ENCODE results near the gene MUC2. TPM values are rescaled to one million over a fixed set of nuclear protein-coding genes. Genes with fewer than 3 reads are reported as not detected.

Gene MUC2
- total and polyA plus RNA-seq, 10 of the 15 experiments (the other 5 are each of a cell fraction or from before 2014, with no cell fraction given), result 0.23 TPM; not detected in 9

DNA sequence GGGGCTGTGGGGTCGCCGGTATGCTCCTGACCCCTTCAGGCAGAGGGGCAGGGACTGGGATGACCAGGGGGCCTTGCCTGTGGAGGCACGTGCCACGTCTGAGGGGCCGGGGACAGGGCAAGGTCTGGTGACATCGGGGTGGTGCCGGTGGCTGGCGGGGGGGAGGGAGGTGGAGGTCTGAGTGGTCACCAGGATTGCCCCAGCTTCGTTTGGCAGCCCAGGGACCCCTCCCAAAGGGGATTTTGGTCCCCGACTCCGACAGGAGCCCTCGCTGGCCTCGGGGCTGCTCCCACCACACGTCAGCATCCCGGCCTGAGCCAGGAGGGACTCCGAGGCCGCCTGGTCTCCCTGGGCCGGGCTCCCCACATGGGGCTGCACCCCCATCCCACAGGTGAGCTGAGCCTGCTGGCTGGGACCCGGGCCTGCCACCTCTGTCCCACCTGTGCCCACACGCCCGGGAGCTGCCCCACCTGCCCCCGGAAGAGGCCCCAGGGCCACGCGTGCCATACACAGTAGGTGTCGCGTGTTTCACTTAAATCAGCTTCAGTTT lies 37.1 kb upstream of the MUC2 start (continued):
- no peak for TF ChIP-seq BCL11A (IDR thresholded peaks at IDR 0.05; ENCODE audit: low read depth, low read length)

DNA sequence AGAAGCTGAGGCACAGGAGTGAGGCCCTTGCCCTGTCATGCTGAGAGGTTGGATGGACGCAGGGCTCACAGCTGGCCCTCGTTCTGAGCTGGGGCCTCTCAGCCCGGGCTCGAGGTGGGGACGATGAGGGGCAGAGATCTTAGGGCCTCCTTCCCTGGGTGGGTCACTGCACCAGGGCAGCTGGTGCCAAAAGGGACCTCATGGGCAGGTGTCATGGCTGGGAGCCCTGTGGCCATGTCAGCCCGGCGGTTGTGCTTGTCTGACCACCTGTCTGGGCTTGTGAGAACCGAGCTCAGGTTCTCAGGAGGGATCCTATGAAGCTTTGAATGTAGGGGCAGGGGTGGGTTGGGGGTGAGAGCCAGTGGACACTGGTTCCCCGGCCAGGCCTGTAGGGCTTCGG lies 36.3 kb upstream of the MUC2 start:
- ChIA-PET POLR2A (no interaction called here), SMC1A (ENCODE audit: uncharacterized antibody, unreplicated experiment) (no interaction called here), RAD21 (ENCODE audit: unreplicated experiment) (no interaction called here), CTCF (no interaction called here)
- Histone ChIP-seq H3K79me2 (ENCODE audit: control insufficient read depth, insufficient read depth, low read length) (no peaks in the 10 kb centered on the region), H3K27me3 (replicated peaks in 1 of 2; ENCODE audit: control insufficient read depth in 2 of 2, insufficient read depth in 2 of 2, low read length in 1 of 2) (no peaks in the 10 kb centered on the region), H4K20me1 (ENCODE audit: control insufficient read depth, insufficient read depth) (no peaks in the 10 kb centered on the region), H3K36me3 (ENCODE audit: control insufficient read depth in 2 of 2, insufficient read depth in 2 of 2, low read length in 1 of 2) (no peaks in the 10 kb centered on the region), H3K9ac (ENCODE audit: control insufficient read depth, insufficient read depth, low read length) (no peak overlapping the region), H3K4me2 (ENCODE audit: control insufficient read depth, insufficient read depth) (no peak overlapping the region), H3K27ac (ENCODE audit: control insufficient read depth, insufficient read depth) (no peak overlapping the region), H3K4me1 (ENCODE audit: control insufficient read depth, insufficient read depth, low read length) (no peaks in the 10 kb centered on the region), H2AFZ (ENCODE audit: control insufficient read depth, low read depth, low read length) (no peak overlapping the region), H3K4me3 (no peak overlapping the region), H3K9me3 (replicated peaks; ENCODE audit: control insufficient read depth, insufficient read depth, low read length) (no peaks in the 10 kb centered on the region)
- ATAC-seq, result no peak
- BruUV-seq (replicated peaks), result no TSS peak
- intact Hi-C loops (cut with micrococcal nuclease; ENCODE audit: unreplicated experiment) (no loop called here), in situ Hi-C loops (cut with MboI) (no loop called here)
- no peak for DNase-seq (ENCODE audit: low read depth, low spot score)
- no peak for FAIRE-seq
- WGBS (ENCODE audit: insufficient coverage, insufficient replicate concordance, low lambda C conversion rate, missing lambda C conversion rate), result 43% methylated on average over 10 of the region's 10 CpGs
- TF ChIP-seq NR2F1 (conservative IDR thresholded peaks at IDR 0.05), result no peak
- TF ChIP-seq, protein P1, sequence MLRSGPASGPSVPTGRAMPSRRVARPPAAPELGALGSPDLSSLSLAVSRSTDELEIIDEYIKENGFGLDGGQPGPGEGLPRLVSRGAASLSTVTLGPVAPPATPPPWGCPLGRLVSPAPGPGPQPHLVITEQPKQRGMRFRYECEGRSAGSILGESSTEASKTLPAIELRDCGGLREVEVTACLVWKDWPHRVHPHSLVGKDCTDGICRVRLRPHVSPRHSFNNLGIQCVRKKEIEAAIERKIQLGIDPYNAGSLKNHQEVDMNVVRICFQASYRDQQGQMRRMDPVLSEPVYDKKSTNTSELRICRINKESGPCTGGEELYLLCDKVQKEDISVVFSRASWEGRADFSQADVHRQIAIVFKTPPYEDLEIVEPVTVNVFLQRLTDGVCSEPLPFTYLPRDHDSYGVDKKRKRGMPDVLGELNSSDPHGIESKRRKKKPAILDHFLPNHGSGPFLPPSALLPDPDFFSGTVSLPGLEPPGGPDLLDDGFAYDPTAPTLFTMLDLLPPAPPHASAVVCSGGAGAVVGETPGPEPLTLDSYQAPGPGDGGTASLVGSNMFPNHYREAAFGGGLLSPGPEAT (IDR thresholded peaks at IDR 0.05; ENCODE audit: low read depth), result no peak
- no peak for TF ChIP-seq ZZZ3 (IDR thresholded peaks at IDR 0.05; ENCODE audit: control insufficient read depth, insufficient read length, low read depth)
- TF ChIP-seq CBX5 (IDR thresholded peaks at IDR 0.05; ENCODE audit: low read depth), result no peak
- TF ChIP-seq POLR2AphosphoS5 (IDR thresholded peaks at IDR 0.05; ENCODE audit: low read length), result no peak
- no peak for TF ChIP-seq YBX1 (IDR thresholded peaks at IDR 0.05)
- TF ChIP-seq, protein P2, sequence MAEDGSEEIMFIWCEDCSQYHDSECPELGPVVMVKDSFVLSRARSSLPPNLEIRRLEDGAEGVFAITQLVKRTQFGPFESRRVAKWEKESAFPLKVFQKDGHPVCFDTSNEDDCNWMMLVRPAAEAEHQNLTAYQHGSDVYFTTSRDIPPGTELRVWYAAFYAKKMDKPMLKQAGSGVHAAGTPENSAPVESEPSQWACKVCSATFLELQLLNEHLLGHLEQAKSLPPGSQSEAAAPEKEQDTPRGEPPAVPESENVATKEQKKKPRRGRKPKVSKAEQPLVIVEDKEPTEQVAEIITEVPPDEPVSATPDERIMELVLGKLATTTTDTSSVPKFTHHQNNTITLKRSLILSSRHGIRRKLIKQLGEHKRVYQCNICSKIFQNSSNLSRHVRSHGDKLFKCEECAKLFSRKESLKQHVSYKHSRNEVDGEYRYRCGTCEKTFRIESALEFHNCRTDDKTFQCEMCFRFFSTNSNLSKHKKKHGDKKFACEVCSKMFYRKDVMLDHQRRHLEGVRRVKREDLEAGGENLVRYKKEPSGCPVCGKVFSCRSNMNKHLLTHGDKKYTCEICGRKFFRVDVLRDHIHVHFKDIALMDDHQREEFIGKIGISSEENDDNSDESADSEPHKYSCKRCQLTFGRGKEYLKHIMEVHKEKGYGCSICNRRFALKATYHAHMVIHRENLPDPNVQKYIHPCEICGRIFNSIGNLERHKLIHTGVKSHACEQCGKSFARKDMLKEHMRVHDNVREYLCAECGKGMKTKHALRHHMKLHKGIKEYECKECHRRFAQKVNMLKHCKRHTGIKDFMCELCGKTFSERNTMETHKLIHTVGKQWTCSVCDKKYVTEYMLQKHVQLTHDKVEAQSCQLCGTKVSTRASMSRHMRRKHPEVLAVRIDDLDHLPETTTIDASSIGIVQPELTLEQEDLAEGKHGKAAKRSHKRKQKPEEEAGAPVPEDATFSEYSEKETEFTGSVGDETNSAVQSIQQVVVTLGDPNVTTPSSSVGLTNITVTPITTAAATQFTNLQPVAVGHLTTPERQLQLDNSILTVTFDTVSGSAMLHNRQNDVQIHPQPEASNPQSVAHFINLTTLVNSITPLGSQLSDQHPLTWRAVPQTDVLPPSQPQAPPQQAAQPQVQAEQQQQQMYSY (CRISPR knock-in tag; IDR thresholded peaks at IDR 0.05), result no peak
- no peak for TF ChIP-seq MTA3 (IDR thresholded peaks at IDR 0.05; ENCODE audit: borderline replicate concordance, low read length)
- no peak for TF ChIP-seq EED (IDR thresholded peaks at IDR 0.05; ENCODE audit: low read depth)
- no peak for TF ChIP-seq ZNF207 (IDR thresholded peaks at IDR 0.05; ENCODE audit: borderline replicate concordance)
- TF ChIP-seq BHLHE40 (IDR thresholded peaks at IDR 0.05; ENCODE audit: borderline replicate concordance in 1 of 2, low read depth in 2 of 2, low read length in 1 of 2), result no peak
- TF ChIP-seq IKZF1 (conservative IDR thresholded peaks at IDR 0.05), result no peak
